Naive thymus-derived CD4-positive, alpha-beta T cell (primary cell): ENCODE measurements around the gene CFAP74. TPM values are rescaled to one million over a fixed set of nuclear protein-coding genes. Genes with fewer than 3 reads are reported as not detected.

ENCODE experiments used
- ATAC-seq: fragments of 150-1000 bp; cut with Tn5 transposase; 2 replicates; pipeline ENCODE4 v1.10.0; 2021; ENCODE audit warnings: mild to moderate bottlenecking, moderate library complexity
- CTCF ChIA-PET: fragments of 350-600 bp; sonication (Branson Sonifier 250); formaldehyde crosslinking; loops from one replicate; lab custom pipeline; 2021; ENCODE audit warnings: antibody characterized with exemption; lab: Charles Lee
- POLR2A ChIA-PET: fragments of 350-600 bp; sonication (Branson Sonifier 250); formaldehyde crosslinking; loops from one replicate; lab custom pipeline; 2021; ENCODE audit warnings: antibody characterized with exemption, inconsistent platforms; lab: Charles Lee
- DNase-seq, 9 donors: peaks; one replicate each; pipeline versions ENCODE4 v3.0.0 to v3.0.0-alpha.2; 2020 to 2022; ENCODE audit warnings: mixed read lengths in 1 of 9
- H3K27ac ChIP-seq: one replicate; pipeline ENCODE4 v1.7.0; 2013; ENCODE audit warnings: mild to moderate bottlenecking, low read depth, low read length, moderate library complexity
- H3K27me3 ChIP-seq, 2 donors: one replicate each; pipeline ENCODE4 v1.7.0; 2013; ENCODE audit warnings: low read length in 2 of 2, mild to moderate bottlenecking in 2 of 2, moderate library complexity in 2 of 2; ENCODE audit not compliant: control insufficient read depth in 2 of 2, insufficient read depth in 2 of 2
- H3K36me3 ChIP-seq, 3 experiments: 1 replicate in 2 of 3; 2 replicates in 1 of 3; pipeline ENCODE4 v1.7.0; 2013; ENCODE audit warnings: low read length in 3 of 3, mild to moderate bottlenecking in 3 of 3, moderate library complexity in 1 of 3; ENCODE audit not compliant: insufficient read depth in 3 of 3, control insufficient read depth in 2 of 3
- H3K4me1 ChIP-seq, 2 donors: one replicate each; pipeline ENCODE4 v1.7.0; 2013; ENCODE audit warnings: low read length in 2 of 2, mild to moderate bottlenecking in 2 of 2, moderate library complexity in 1 of 2; ENCODE audit not compliant: control insufficient read depth in 2 of 2, insufficient read depth in 2 of 2
- H3K4me3 ChIP-seq: 2 replicates; pipeline ENCODE4 v1.7.0; 2013; ENCODE audit warnings: mild to moderate bottlenecking, low read length
- H3K9me3 ChIP-seq, 3 experiments: 1 replicate in 2 of 3; 2 replicates in 1 of 3; pipeline ENCODE4 v1.7.0; 2013; ENCODE audit warnings: low read length in 3 of 3; ENCODE audit not compliant: control insufficient read depth in 2 of 3
- H3K27ac Mint-ChIP-seq, 9 donors: one replicate each; pipeline ENCODE4 v1.8.0; 2020 to 2022; ENCODE audit warnings: mixed read lengths in 9 of 9, mild to moderate bottlenecking in 8 of 9, moderate library complexity in 5 of 9, inconsistent platforms in 2 of 9
- H3K27me3 Mint-ChIP-seq, 5 donors: one replicate each; pipeline ENCODE4 v1.8.0; 2021 to 2022; ENCODE audit warnings: mixed read lengths in 5 of 5, mild to moderate bottlenecking in 1 of 5
- H3K36me3 Mint-ChIP-seq, 5 donors: one replicate each; pipeline ENCODE4 v1.8.0; 2020 to 2022; ENCODE audit warnings: mixed read lengths in 5 of 5, mild to moderate bottlenecking in 3 of 5, inconsistent platforms in 1 of 5
- H3K4me1 Mint-ChIP-seq, 7 donors: one replicate each; pipeline ENCODE4 v1.8.0; 2020 to 2022; ENCODE audit warnings: mixed read lengths in 7 of 7, mild to moderate bottlenecking in 3 of 7, inconsistent platforms in 1 of 7
- H3K4me3 Mint-ChIP-seq, 10 donors: one replicate each; pipeline ENCODE4 v1.8.0; 2020 to 2022; ENCODE audit warnings: mild to moderate bottlenecking in 10 of 10, mixed read lengths in 10 of 10, moderate library complexity in 6 of 10, inconsistent platforms in 2 of 10
- H3K9me3 Mint-ChIP-seq, 11 donors: one replicate each; pipeline ENCODE4 v1.8.0; 2020 to 2022; ENCODE audit warnings: mixed read lengths in 11 of 11, mild to moderate bottlenecking in 4 of 11, inconsistent platforms in 1 of 11, moderate library complexity in 1 of 11
- intact Hi-C, 2 donors: fragments of 100-400 bp; cut with micrococcal nuclease; formaldehyde crosslinking; loops; one replicate each; pipeline ENCODE4 v1.15.1; 2023
- polyA plus RNA-seq, 2 donors: library from polyadenylated mRNA; unstranded; fragments of 300-500 nt; fragmentation: Illumina TruSeq; gene quantifications; one replicate each; pipeline ENCODE4 v1.2.3, GENCODE V29; 2021
- total RNA-seq, 6 experiments: library from RNA in 5 of 6; stranded (reverse) in 5 of 6; gene quantifications; 1 replicate in 5 of 6; 2 replicates in 1 of 6; pipeline ENCODE4 v1.2.3 and lab custom pipeline; 2021 to 2026

The CFAP74 gene
- total and polyA plus RNA-seq, 7 experiments from 2014 or later = not detected

DNA sequence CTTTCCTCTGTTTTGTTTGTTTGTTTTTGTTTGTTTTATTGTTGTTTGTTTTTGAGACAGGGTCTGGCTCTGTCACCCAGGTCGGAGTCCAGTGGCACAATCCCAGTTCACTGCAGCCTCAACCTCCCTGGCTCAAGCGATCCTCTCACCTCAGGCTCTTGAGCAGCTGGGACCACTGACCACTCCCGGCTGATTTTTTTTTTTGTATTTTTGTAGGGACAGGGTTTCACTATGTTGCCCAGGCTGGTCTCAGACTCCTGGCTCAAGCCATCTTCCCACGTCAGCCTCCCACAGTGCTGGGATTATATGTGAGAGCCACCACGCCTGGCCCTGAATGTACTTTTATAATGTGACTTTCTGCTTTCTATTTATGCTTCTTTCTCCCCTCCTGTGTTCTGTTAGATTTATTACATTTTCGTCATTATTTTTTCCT lies 93.5 kb downstream of the CFAP74 start:
- Histone ChIP-seq H3K27me3 (no peaks in the 10 kb centered on the region), H3K27ac (peak overlapping the region; percentile 83), H3K36me3 (no peaks in the 10 kb centered on the region), H3K9me3 (no peaks in the 10 kb centered on the region), H3K4me3 (peak overlapping the region; percentile 61), H3K4me1 (peaks cover 5 to 10% of the 10 kb centered on the region in 2 donors)
- H3K9me3 Mint-ChIP-seq = peaks cover 0 to 2% (median 0%) of the 10 kb centered on the region in 11 donors
- intact Hi-C loops = loop anchor here in 1 of 2 donors (10.0 kb wide), 1 partner anchor 675 kb away; the partner anchor contains the start of gene PRXL2B
- H3K27me3 Mint-ChIP-seq = peaks cover 0 to 5% (median 0%) of the 10 kb centered on the region in 5 donors
- H3K4me1 Mint-ChIP-seq = peaks cover 12 to 18% (median 15%) of the 10 kb centered on the region in 7 donors
- H3K36me3 Mint-ChIP-seq = no peaks in the 10 kb centered on the region
- H3K27ac Mint-ChIP-seq = peak overlapping the region; percentile 49 to 95 (median 85)
- peak overlapping the region; percentile 78 to 87 (median 85) for H3K4me3 Mint-ChIP-seq
- ChIA-PET POLR2A (interaction anchor here (0.6 to 3.0 kb wide), 7 partner anchors 7 to 296 kb away, joined by 3 to 15 read pairs (median 5); no protein-coding TSS in a partner anchor), CTCF (interaction anchor here (0.6 to 2.2 kb wide), 4 partner anchors 7 to 130 kb away, joined by 3 to 10 read pairs (median 6); no protein-coding TSS in a partner anchor)
- ATAC-seq = no peak
- DNase-seq = peak in 1 of 9 donors; percentile 18

DNA sequence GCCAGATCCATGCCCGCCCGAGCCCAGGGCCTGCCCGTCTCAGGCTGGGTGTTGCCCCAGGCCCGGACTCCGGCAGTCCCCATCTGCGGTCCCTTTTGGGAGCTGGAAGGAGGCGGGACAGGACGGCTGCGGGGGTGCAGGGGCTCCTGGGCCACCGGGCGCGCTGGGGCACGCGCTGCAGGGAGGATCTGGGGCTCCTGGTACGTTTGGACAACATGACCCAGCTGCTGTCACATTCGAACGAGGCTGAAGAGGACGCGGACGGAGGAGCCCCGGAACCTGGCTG lies 95.1 kb downstream of the CFAP74 start:
- no peaks in the 10 kb centered on the region for H3K36me3 Mint-ChIP-seq
- no peak for DNase-seq
- ATAC-seq = no peak
- Histone ChIP-seq H3K4me1 (peaks cover 5 to 10% of the 10 kb centered on the region in 2 donors), H3K4me3 (peak overlapping the region; percentile 60), H3K27me3 (no peaks in the 10 kb centered on the region), H3K27ac (peak overlapping the region; percentile 84), H3K9me3 (no peaks in the 10 kb centered on the region), H3K36me3 (no peaks in the 10 kb centered on the region)
- no peaks in the 10 kb centered on the region for H3K27me3 Mint-ChIP-seq
- peaks cover 0 to 2% (median 0%) of the 10 kb centered on the region in 11 donors for H3K9me3 Mint-ChIP-seq
- H3K4me3 Mint-ChIP-seq = peak overlapping the region; percentile 51 to 87 (median 72)
- H3K27ac Mint-ChIP-seq = peak overlapping the region in 1 of 9 donors; percentile 59
- peaks cover 12 to 18% (median 15%) of the 10 kb centered on the region in 7 donors for H3K4me1 Mint-ChIP-seq
- CTCF ChIA-PET = interaction anchor here (0.6 to 2.2 kb wide), 8 partner anchors 9 to 137 kb away, joined by 3 to 10 read pairs (median 6); no protein-coding TSS in a partner anchor
- POLR2A ChIA-PET = interaction anchor here (1.1 to 3.0 kb wide), 9 partner anchors 9 to 184 kb away, joined by 3 to 15 read pairs (median 5); partner anchors contain the start of gene CDK11A
- intact Hi-C loops = loop anchor here (2.0 to 10.0 kb wide), 8 partner anchors 66 to 600 kb away; partner anchors contain the start of genes CDK11A (in 1 of the 2), PUSL1 (in 1 of the 2) and SLC35E2B (in 1 of the 2)

GRCh38 chr1:1907098-1907736 lies 96.4 kb downstream of the CFAP74 start:
- DNase-seq (no peak), ATAC-seq (no peak)
- Histone ChIP-seq H3K4me3 (no peak overlapping the region), H3K36me3 (no peaks in the 10 kb centered on the region), H3K27me3 (no peaks in the 10 kb centered on the region), H3K9me3 (no peaks in the 10 kb centered on the region), H3K27ac (no peak overlapping the region), H3K4me1 (peaks cover 5 to 10% of the 10 kb centered on the region in 2 donors)
- H3K9me3 Mint-ChIP-seq = peaks cover 0 to 2% (median 0%) of the 10 kb centered on the region in 11 donors
- ChIA-PET CTCF (interaction anchor here (0.9 to 2.4 kb wide), 4 partner anchors 12 to 48 kb away, joined by 3 to 6 read pairs (median 4); no protein-coding TSS in a partner anchor), POLR2A (interaction anchor here (0.6 to 3.0 kb wide), 6 partner anchors 8 to 127 kb away, joined by 3 to 15 read pairs (median 8); no protein-coding TSS in a partner anchor)
- no peaks in the 10 kb centered on the region for H3K27me3 Mint-ChIP-seq
- peaks cover 12 to 18% (median 15%) of the 10 kb centered on the region in 7 donors for H3K4me1 Mint-ChIP-seq
- intact Hi-C loops = loop anchor here (2.0 to 10.0 kb wide), 7 partner anchors 48 to 230 kb away; partner anchors contain the start of gene SLC35E2B (in 1 of the 2)
- H3K36me3 Mint-ChIP-seq = no peaks in the 10 kb centered on the region
- no peak overlapping the region for H3K27ac Mint-ChIP-seq
- peak overlapping the region in 1 of 10 donors; percentile 49 for H3K4me3 Mint-ChIP-seq

GRCh38 chr1:1906185-1907097 lies 97.1 kb downstream of the CFAP74 start:
- intact Hi-C loops = loop anchor here (2.0 to 10.0 kb wide), 7 partner anchors 48 to 229 kb away; partner anchors contain the start of gene SLC35E2B (in 1 of the 2)

DNA sequence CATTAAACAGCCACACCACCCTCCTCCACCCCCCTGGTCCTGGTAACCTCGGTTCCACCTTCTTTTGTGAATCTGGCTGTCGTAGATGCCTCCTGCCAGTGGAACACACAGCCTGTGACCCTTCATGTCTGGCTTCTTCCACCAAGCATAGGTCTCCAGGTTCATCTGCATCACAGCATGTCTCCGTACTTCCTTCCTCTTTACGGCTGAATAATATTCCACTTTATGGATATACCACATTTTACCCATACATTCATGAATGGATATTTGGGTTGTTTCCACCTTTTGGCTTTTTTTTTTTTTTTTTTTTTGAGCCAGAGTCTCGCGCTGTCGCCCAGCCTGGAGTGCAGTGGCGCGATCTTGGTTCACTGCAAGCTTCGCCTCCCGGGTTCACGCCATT lies 100.4 kb downstream of the CFAP74 start:
- peaks cover 0 to 4% (median 0%) of the 10 kb centered on the region in 5 donors for H3K27me3 Mint-ChIP-seq
- Histone ChIP-seq H3K27ac (no peak overlapping the region), H3K4me3 (no peak overlapping the region), H3K9me3 (no peaks in the 10 kb centered on the region), H3K27me3 (no peaks in the 10 kb centered on the region), H3K36me3 (no peaks in the 10 kb centered on the region), H3K4me1 (peaks cover 3 to 5% of the 10 kb centered on the region in 2 donors)
- ChIA-PET POLR2A (interaction anchor here (1.1 kb wide), 1 partner anchor 11 kb away, joined by 3 read pairs; no protein-coding TSS in a partner anchor), CTCF (no interaction called here)
- H3K36me3 Mint-ChIP-seq = no peaks in the 10 kb centered on the region
- DNase-seq (no peak), ATAC-seq (no peak)
- H3K27ac Mint-ChIP-seq = no peak overlapping the region
- H3K4me3 Mint-ChIP-seq = no peak overlapping the region
- intact Hi-C loops = loop anchor here in 1 of 2 donors (10.0 kb wide), 1 partner anchor 142 kb away; no protein-coding TSS in a partner anchor
- H3K9me3 Mint-ChIP-seq = no peaks in the 10 kb centered on the region
- peaks cover 10 to 19% (median 17%) of the 10 kb centered on the region in 7 donors for H3K4me1 Mint-ChIP-seq

More at GRCh38 chr1:1906185-1907097, 97.1 kb downstream of the CFAP74 start:
- ChIA-PET CTCF (interaction anchor here (0.9 to 2.4 kb wide), 6 partner anchors 11 to 127 kb away, joined by 3 to 6 read pairs (median 6); no protein-coding TSS in a partner anchor), POLR2A (interaction anchor here (0.6 to 2.4 kb wide), 3 partner anchors 8 to 125 kb away, joined by 3 to 7 read pairs (median 4); no protein-coding TSS in a partner anchor)
- Mint-ChIP-seq H3K9me3 (peaks cover 0 to 2% (median 0%) of the 10 kb centered on the region in 11 donors), H3K36me3 (no peaks in the 10 kb centered on the region), H3K27me3 (no peaks in the 10 kb centered on the region), H3K4me3 (peak overlapping the region; percentile 5 to 81 (median 58)), H3K4me1 (peaks cover 12 to 18% (median 15%) of the 10 kb centered on the region in 7 donors), H3K27ac (peak overlapping the region in 7 of 9 donors; percentile 2 to 72 (median 44))
- peaks cover 5 to 10% of the 10 kb centered on the region in 2 donors for H3K4me1 ChIP-seq
- ATAC-seq (peak; percentile 40), DNase-seq (peak in 8 of 9 donors; percentile 49 to 77 (median 54))
- no peaks in the 10 kb centered on the region for H3K36me3 ChIP-seq
- H3K27me3 ChIP-seq = no peaks in the 10 kb centered on the region
- H3K27ac ChIP-seq = no peak overlapping the region
- no peaks in the 10 kb centered on the region for H3K9me3 ChIP-seq
- no peak overlapping the region for H3K4me3 ChIP-seq
